Activated T-helper 1 cell treated with Interleukin-2 at 50 U/mL for 16 hours (primary cell): Measurements from ENCODE around the gene FYCO1.

Experiments used
- DNase-seq: peaks from one replicate; pipeline ENCODE4 v3.0.0-alpha.2; 2020; ENCODE audit warnings: low read depth

FYCO1 gene

DNA sequence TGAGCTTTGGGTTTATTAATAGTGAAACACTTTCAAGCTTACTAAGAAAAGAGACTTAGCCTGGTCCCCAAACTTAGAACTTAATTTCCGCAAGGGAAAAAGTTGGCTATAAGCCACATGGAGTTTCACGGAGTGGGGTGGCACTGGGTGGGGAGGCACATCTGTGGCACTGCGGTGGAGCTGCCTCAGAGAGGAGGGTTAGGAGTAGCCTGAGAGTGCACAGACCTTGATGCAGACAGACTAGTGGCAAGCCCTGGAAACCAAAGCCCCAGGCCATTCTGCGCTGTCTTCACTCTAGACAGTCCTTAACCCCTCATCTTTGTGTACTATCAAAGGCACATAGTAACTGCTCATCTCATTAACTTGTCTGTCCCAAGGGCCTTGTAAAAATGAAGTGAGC lies 30.4 kb downstream of the FYCO1 start:
- DNase-seq, result no peak

DNA sequence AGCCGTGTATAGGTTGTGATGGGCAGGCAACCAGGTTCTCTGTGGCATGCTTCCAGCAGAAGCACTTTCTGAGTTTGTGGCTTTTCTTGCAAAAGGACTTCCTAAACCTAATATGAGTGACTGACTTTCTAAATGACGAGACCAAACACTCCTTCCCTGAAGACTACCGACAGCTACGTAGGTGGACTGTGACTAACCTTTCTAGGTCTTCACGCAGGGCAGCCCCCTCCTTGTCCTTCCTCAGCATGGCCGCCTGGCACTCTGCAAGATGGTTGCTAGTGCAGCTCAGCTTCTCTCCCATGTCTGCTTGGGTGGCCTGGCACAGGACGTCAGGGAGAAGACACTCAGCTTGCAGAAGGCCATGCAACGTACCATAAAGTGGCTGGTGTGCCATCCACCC lies 31.5 kb downstream of the FYCO1 start:
- DNase-seq, result no peak

DNA sequence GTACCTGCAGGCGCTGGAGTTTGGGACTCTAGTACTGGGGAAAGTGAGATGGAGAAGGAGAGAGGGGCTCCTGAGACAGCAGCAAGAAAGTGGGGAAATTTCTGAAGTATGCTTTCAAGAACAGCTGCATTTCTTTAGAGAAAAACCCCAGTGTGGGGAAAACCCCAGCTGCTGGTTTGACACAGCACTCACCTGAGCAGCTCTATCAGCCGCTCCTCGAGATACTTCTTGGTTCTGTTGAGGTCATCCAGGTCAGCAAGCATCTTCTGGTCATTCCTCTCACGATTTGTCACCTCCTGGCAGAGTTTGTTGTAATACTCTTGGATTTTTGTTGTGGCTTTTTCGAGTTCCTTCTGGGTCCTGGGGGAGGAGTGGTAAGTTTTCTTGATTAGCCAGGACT lies 33.6 kb downstream of the FYCO1 start:
- DNase-seq, result no peak

DNA sequence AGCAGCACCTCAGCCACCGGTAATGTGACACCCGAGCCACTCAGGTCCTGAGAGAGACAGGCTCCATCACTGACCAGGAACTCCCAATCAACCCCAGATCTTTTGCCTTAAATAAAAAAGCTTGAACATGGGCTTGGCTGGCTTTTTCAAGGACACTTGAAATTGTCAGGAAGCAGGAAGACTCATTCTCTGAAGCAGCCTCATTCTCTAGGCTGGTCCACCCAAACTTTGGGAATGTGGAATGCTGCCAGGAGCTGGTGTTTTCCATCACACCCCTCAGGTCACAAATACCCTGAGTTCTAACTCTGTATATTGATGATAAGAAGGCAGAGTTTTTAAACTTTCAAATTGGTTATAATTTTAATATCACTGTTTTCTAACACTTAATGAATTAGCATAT lies 35.3 kb downstream of the FYCO1 start:
- no peak for DNase-seq

DNA sequence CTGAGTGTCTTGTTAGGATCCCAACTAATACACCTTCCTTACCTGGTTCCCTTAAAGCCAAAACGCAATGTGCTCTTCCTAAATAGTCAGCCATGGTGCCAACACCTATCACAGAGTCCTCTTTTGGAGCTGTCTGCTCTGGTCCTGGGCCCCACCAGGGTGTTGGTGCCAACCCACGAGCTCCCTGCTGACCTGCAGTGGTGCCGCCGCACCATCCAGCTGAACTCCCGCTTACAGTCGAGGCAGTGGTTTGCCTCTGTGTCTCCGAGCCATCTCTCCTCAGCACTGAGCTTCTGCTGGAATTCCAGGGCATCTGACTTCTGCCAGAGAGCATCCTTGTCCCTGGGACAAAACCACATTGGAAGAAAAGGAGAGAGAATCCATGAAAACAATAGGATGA lies 36.4 kb downstream of the FYCO1 start:
- DNase-seq, result no peak

DNA sequence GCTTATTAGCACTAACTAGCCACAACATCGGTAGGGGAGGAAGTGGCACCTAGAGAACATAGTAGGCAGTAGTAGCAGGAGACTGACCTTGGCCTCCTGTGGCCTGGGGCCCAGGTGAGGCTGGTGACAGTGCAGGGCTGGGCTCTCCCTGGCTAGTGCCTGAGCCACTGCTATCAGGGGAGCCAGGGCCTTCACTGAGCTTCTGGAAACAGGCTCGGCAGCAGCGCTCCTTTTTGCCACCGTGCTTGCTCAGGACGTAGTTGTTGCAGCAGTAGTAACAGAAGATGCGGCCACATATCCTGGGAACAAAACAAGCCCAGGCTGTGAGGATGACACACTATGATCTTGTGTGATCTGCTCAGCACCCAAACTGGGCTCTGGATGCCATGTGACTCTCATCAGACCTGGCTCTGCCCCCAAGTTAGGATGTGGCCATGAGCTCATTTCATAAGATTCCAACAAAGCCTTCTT lies 37.3 kb downstream of the FYCO1 start:
- no peak for DNase-seq

DNA sequence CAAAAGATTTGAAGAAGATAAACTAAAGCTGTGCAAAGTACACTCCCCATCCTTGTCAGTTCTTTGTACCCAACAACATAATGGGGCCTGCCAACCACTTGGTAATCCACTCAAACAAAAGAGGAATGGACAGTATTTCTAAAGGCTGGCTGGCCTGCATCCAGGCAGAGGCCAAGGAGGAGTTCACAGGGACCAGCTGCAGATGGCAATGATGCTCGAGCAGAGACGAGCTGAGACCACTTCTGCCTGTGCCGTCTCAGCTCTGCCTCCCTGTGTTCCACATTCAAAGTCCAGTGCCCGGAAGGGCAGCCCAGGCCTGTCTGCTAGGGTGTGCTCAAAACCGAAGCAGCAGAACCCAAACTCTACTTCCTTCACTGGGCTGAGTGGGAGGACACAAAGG lies 38.0 kb downstream of the FYCO1 start:
- no peak for DNase-seq

DNA sequence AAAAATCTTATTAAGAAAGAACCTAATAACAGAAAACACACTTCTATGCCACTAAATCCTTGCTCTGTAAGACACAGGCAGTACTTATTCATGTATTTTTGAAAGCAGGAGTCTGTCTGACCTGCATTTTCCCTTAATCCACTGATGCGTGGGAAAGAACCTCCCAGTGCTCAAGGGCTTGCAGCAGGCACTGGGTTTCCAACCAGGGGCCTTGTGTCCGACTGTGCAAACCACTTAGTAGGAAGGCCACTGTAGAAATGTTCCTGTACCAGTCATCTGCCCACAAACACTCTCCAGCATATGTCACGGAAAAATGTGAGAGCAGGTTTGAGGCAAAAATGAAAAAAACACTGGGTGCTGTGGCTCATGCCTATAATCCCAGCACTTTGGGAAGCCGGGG lies 39.9 kb downstream of the FYCO1 start:
- DNase-seq, result no peak

DNA sequence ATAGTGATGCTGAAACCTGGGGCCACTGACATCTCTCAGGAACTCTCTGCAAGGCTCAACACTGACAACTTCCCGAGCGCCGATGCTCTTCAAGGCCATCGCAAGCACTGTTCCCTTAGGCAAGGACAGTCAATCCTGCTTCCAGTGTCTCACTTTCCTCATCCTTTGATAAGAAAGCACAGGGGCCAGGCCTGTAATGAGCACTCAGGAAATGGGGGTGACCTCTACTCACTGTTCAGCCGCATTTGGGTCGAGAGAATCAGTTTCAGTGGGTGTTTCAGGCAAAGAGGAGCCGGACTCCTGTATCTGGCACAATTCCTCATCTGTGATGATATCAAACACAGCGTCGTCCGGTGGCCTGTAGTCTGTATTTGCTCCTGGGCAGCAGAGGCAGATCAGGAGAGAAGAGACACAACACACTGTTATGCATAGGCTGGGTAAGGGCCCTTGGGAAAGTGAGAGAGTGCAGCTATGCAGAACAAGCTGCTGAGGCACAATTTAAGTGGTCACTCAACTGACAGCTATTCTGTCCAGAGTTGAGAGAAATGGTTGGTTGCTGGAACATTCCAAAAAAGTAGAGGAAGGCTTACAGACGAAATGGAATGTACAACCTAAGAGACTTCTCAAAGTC lies 40.5 kb downstream of the FYCO1 start:
- DNase-seq, result no peak

DNA sequence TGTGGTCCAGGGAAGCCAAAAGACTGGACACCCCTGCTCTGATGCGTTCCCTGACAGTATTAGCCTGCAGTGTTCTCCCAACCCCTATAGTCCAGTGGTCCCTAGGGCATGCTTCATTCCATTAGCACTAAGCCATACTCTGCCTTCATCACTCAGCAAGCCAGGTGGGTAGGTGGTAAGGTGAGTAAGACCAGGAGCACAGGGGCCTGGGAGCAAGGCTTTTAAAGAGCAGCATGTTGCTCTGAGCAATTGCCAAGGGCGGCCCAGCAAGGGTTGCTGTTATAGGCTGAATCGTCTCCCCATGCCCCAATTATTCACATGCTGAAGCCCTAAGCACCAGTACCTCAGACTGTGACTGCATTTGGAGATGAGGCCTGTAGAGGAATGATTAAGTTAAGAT lies 41.3 kb downstream of the FYCO1 start:
- no peak for DNase-seq

DNA sequence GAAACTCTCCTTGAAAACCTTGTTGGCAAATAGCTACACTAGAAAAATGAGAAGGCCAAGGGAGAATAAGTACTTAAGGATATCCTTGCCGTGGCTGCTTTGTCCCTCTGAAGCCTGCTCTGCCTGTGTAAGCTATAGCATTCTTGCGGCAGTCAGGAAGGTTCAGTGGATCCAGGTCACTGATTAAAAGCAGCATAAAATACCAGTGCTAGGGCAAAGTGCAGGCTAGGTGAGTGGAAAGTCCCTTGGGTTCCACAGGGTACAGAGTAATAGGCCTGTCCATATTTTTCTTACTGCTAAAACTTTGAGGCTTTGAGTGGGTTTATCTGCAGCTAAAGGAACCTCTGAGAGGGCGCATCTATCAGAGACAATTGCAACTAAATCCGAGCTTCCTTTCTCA lies 42.1 kb downstream of the FYCO1 start:
- DNase-seq, result no peak

DNA sequence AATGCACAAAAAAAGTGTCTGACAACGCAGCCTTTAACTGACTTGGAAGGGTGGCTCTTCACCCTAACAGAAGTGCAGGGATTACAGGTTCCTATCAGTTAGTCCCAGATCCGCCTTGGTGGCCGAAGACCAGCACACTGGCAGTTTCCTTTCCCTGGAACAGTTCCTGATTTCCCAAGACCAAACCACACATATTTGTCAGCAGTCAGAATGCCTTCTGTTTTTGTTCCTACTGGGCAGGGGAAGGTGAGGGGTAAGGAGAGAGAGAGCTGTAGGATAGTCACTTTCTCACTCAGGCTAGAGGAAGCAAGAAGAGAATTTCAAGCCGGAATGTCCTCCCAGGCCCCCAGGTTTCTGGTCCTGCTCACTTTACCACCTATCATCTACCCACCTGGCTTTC lies 43.2 kb downstream of the FYCO1 start:
- no peak for DNase-seq

DNA sequence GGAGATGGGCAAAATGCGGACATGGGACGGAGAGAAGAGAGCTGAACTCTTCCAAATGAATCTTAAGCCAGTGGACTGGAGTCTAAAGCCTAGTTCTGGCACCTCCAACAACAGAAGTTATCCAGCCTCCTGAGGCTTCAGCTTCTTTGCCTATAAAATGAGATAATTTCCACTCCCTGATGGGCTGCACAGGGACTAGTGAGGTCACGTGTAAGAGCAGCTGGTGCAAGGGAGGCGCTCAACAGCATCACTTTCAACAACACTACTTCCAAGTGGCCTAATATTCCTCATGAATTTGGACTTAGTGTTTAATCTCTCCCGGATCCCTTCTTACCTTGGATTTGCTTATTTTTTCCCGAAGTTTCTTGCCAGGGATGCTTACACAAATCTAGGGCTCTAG lies 43.7 kb downstream of the FYCO1 start:
- DNase-seq, result no peak

DNA sequence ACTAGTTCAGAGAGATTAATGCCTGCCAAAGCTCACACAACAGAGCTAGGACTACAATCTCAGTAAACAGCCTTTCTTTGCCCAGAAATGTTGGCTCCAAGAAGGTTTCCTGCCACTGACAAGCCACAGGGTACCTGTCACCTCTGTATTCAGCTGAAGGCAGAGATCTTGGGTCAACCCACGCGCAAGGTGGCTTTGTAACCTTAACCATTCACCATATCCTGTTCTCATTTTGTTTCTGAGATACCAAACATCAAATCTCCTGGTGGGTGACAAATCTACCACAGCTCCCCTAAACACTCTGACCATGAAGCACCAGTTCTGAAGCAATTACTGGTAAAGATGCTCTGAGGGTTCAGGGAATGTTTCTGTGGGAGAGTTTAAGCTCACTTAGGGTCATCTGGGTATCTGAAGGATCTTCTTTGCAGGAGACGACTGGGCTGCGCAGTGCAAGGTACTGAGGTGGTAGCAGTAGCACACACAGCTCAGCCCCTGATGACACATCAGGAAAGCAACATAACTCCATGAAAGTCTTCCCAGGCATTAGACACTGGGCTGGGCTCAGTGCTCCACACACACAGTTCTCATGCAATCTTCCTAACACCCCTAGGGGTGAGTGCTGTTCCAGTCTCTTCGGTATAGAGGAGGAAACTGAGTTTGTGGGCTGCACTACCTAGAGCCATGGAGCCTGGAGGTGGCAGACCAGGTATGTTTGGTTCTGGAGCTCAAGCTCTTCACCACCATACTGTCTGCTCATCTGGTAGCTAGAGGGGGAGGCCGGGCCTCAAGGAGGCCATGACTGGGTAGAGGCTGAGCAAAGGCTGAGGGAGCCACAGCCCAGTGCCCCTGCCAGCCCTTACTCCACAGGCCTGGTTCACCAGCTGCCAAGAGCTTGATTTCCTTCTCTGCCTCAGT lies 44.7 kb downstream of the FYCO1 start:
- DNase-seq, result peak; percentile 33

DNA sequence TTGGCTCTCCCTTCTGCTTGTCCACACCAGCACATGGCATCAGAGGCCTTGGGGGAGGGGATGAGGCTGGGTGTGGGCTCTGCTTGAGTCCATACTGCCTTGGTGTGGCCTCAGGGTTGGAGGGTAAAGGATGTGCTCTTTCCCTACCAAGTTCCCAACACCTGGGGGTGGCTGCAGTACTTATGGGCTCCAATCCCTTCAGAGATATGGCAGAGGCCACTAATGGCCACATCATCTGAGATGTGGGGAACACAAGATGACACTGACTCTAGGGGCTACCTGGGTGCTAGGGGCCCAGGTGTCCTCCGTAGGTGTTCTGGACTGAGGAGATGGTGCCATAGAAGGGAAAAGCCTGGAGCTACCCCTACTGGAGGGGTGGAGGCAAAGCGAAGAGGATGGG lies 45.5 kb downstream of the FYCO1 start:
- DNase-seq, result no peak

DNA sequence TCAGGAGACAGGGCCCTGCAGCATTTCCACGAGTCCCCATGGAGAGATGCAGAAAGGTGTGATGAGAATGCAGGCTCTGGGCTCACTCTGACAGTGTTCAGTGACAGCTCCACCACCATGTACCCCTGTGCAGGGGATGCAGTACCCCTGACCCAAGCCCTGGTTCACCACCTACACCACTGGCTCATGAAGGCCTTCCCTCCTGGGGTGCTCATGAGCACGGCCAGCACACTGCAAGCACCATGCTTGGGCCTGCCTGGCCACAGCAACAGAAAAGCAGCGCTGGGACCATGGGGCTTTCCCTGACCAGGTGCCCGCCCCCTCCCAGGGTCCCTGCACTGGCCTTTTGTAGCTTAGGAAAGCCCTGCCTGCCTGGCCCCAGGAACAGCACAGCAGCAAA lies 46.2 kb downstream of the FYCO1 start:
- no peak for DNase-seq

DNA sequence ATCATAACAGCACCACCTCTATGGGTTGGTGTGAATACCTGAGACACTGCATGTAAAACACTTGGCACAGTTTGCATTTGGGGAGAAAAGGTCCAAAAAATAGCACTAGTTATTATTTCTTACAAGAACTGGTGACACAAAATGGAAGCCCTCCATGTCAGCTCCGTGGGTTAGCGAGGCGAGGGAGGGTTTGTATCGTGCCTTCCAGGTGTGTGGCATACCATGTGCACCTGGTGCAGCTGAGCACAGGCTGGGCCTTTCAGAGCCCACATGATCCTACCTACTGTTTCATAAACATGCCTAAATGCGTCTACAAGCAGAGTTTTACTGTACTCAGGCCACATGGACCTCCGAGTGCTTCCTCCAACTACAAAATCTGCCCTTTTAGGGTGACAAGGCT lies 46.7 kb downstream of the FYCO1 start:
- DNase-seq, result no peak

DNA sequence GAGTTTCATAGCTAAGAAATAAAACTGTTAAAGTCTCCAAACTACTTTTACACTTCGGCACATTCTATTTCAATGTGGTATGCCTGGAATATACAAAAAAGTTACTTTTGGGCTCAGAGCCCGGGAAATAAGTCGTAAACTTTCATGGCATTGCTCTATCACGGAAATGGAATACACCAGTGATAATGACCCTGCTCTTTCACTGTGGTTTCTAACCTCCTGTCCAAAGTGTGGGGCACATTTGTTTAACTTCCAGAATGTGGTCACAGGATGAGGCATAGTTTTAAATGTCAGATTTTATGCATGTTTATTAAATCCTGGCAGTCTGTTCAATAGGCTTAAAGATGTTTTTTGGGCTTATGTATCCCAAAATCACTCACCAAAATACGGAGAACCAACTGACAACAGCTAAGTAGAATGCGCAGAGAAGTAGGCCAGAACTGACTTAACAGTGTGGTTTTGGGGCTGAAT lies 47.3 kb downstream of the FYCO1 start:
- DNase-seq, result no peak

DNA sequence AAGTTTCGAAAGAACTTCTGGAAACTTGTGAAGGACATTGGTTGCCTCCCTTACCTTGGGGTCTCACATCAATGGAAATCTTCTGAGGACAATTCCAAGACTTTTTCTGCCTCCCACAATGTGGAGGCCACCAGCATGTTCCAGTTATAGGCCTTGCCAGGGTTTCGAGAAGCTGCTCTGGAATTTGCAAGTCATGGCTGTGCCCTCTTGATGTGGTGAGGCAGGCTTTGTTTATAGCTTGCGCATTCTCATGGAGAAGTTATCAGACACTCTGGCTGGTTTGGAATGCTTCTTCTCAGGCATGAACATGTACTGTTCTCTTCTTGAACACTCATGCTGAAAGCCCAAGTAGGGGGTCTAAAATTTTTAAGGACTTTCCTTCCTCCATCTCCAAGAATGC lies 48.3 kb downstream of the FYCO1 start:
- DNase-seq, result no peak

DNA sequence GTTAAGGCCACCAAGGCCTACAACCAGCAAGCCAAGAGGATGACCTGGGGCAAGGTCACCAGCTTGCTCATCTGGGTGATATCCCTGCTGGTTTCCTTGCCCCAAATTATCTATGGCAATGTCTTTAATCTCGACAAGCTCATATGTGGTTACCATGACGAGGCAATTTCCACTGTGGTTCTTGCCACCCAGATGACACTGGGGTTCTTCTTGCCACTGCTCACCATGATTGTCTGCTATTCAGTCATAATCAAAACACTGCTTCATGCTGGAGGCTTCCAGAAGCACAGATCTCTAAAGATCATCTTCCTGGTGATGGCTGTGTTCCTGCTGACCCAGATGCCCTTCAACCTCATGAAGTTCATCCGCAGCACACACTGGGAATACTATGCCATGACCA lies 48.7 kb downstream of the FYCO1 start:
- no peak for DNase-seq

DNA sequence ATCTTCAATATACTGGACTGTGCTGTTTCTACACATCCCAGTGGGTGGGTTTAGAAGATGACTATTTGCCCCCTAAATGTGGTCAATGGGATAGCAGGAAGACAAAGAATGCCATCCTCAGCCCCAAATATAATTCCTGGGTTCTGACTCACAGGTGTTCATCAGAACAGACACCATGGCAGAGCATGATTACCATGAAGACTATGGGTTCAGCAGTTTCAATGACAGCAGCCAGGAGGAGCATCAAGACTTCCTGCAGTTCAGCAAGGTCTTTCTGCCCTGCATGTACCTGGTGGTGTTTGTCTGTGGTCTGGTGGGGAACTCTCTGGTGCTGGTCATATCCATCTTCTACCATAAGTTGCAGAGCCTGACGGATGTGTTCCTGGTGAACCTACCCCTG lies 49.3 kb downstream of the FYCO1 start:
- DNase-seq, result no peak

DNA sequence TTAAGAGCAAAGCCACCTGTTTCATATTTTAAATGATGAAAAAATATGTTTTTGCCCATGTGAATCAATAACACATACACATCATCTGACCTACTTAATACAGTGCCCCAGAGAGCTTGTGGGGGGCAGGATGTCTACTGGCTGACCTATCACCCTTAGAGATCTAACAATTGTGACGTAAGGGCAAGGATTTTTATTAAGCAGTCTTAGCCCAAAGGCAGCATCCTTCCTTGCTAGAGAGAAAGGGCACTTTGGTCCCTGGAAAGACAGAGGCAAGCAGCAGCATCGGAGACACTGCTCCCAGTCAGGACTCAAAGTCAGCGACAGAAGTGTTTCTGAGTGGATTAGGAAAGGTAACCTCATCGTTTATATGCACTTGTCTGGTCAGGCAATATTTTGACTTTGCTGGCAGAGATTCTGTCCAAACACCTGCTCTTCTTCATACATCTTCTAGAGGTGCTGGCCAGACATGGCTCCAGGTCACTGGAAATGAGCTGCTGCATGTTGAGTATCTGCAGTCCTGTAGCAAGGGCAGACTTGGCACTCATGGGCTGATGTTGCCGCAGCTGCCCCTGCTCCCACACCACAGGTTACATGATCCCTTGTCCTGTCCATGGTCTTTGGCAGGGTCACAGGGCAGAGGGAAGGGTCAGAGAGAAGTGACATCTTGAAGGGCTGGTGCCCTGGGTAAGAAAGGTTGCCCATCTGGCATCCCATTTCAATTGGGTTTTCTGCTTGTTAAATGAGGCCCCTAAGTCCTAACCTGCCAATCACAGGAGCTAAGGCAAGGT lies 50.6 kb downstream of the FYCO1 start:
- no peak for DNase-seq
